ENCODE measurements around the gene GSE1. TPM values are rescaled to one million over a fixed set of nuclear protein-coding genes. Genes with fewer than 3 reads are reported as not detected.

The GSE1 gene
- total RNA-seq, 2 experiments from 2014 or later = 15.3 to 16.0 TPM

- Mint-ChIP-seq H3K9me3 (peaks cover 11% of the 10 kb centered on the region), H3K27me3 (no peaks in the 10 kb centered on the region), H3K36me3 (peaks cover 8% of the 10 kb centered on the region), H3K4me1 (ENCODE audit: low read depth) (peaks cover 5% of the 10 kb centered on the region), H3K27ac (no peak overlapping the region), H3K4me3 (no peak overlapping the region)
- no peak for DNase-seq
- POLR2A ChIA-PET = no interaction called here
- intact Hi-C loops (cut with micrococcal nuclease) = no loop called here
- CTCF ChIA-PET = interaction anchor here (5.8 kb wide), 1 partner anchor 10 kb away, joined by 36 read pairs; no protein-coding TSS in a partner anchor
These were observed 14.0 kb downstream of the GSE1 start for GRCh38 chr16:85627089-85627488.

GRCh38 chr16:85627526-85628264 lies 14.6 kb downstream of the GSE1 start:
- H3K36me3 Mint-ChIP-seq = peaks cover 8% of the 10 kb centered on the region
- H3K4me1 Mint-ChIP-seq (ENCODE audit: low read depth) = peaks cover 5% of the 10 kb centered on the region
- no peaks in the 10 kb centered on the region for H3K27me3 Mint-ChIP-seq
- DNase-seq = no peak
- ChIA-PET CTCF (interaction anchor here (5.8 kb wide), 1 partner anchor 11 kb away, joined by 36 read pairs; no protein-coding TSS in a partner anchor), POLR2A (no interaction called here)
- peaks cover 11% of the 10 kb centered on the region for H3K9me3 Mint-ChIP-seq
- intact Hi-C loops (cut with micrococcal nuclease) = no loop called here
- H3K27ac Mint-ChIP-seq = no peak overlapping the region
- H3K4me3 Mint-ChIP-seq = no peak overlapping the region

GRCh38 chr16:85628265-85628556 lies 15.1 kb downstream of the GSE1 start:
- H3K4me1 Mint-ChIP-seq (ENCODE audit: low read depth) = peaks cover 3% of the 10 kb centered on the region

GRCh38 chr16:85628645-85629044 lies 15.5 kb downstream of the GSE1 start:
- Mint-ChIP-seq H3K27ac (no peak overlapping the region), H3K4me3 (no peak overlapping the region), H3K9me3 (peaks cover 11% of the 10 kb centered on the region), H3K4me1 (ENCODE audit: low read depth) (peaks cover 3% of the 10 kb centered on the region), H3K36me3 (peaks cover 8% of the 10 kb centered on the region), H3K27me3 (no peaks in the 10 kb centered on the region)
- POLR2A ChIA-PET = no interaction called here
- intact Hi-C loops (cut with micrococcal nuclease) = no loop called here
- DNase-seq = no peak
- CTCF ChIA-PET = interaction anchor here (0.6 to 5.8 kb wide), 2 partner anchors 12 to 135 kb away, joined by 3 to 36 read pairs; no protein-coding TSS in a partner anchor

More at GRCh38 chr16:85628265-85628556, 15.1 kb downstream of the GSE1 start:
- DNase-seq = no peak
- Mint-ChIP-seq H3K4me3 (no peak overlapping the region), H3K36me3 (peaks cover 8% of the 10 kb centered on the region), H3K27ac (no peak overlapping the region), H3K9me3 (peaks cover 11% of the 10 kb centered on the region), H3K27me3 (no peaks in the 10 kb centered on the region)
- intact Hi-C loops (cut with micrococcal nuclease) = no loop called here
- POLR2A ChIA-PET = no interaction called here
- CTCF ChIA-PET = interaction anchor here (0.6 to 5.8 kb wide), 2 partner anchors 12 to 134 kb away, joined by 3 to 36 read pairs; no protein-coding TSS in a partner anchor

- Mint-ChIP-seq H3K36me3 (peaks cover 8% of the 10 kb centered on the region), H3K4me1 (ENCODE audit: low read depth) (peaks cover 3% of the 10 kb centered on the region), H3K4me3 (no peak overlapping the region), H3K9me3 (peaks cover 11% of the 10 kb centered on the region), H3K27ac (no peak overlapping the region), H3K27me3 (no peaks in the 10 kb centered on the region)
- ChIA-PET CTCF (interaction anchor here (2.0 kb wide), 1 partner anchor 14 kb away, joined by 9 read pairs; no protein-coding TSS in a partner anchor), POLR2A (no interaction called here)
- intact Hi-C loops (cut with micrococcal nuclease) = no loop called here
- no peak for DNase-seq
These were observed 16.2 kb downstream of the GSE1 start for GRCh38 chr16:85629326-85629725.

- intact Hi-C loops (cut with micrococcal nuclease) = no loop called here
- ChIA-PET CTCF (interaction anchor here (2.0 kb wide), 1 partner anchor 14 kb away, joined by 9 read pairs; no protein-coding TSS in a partner anchor), POLR2A (no interaction called here)
- Mint-ChIP-seq H3K27ac (no peak overlapping the region), H3K27me3 (no peaks in the 10 kb centered on the region), H3K9me3 (peaks cover 11% of the 10 kb centered on the region), H3K36me3 (peaks cover 8% of the 10 kb centered on the region), H3K4me1 (ENCODE audit: low read depth) (peaks cover 3% of the 10 kb centered on the region), H3K4me3 (no peak overlapping the region)
- no peak for DNase-seq
These were observed 16.7 kb downstream of the GSE1 start for GRCh38 chr16:85629853-85630252.

- no peak for DNase-seq
- H3K27me3 Mint-ChIP-seq = no peaks in the 10 kb centered on the region
- no peak overlapping the region for H3K4me3 Mint-ChIP-seq
- H3K36me3 Mint-ChIP-seq = peaks cover 8% of the 10 kb centered on the region
- H3K27ac Mint-ChIP-seq = no peak overlapping the region
- intact Hi-C loops (cut with micrococcal nuclease) = no loop called here
- ChIA-PET POLR2A (no interaction called here), CTCF (interaction anchor here (2.0 kb wide), 1 partner anchor 16 kb away, joined by 9 read pairs; no protein-coding TSS in a partner anchor)
- peaks cover 3% of the 10 kb centered on the region for H3K4me1 Mint-ChIP-seq (ENCODE audit: low read depth)
- peaks cover 11% of the 10 kb centered on the region for H3K9me3 Mint-ChIP-seq
These were observed 18.1 kb downstream of the GSE1 start for GRCh38 chr16:85631230-85631629.

- DNase-seq = no peak
- no peaks in the 10 kb centered on the region for H3K27me3 Mint-ChIP-seq
- ChIA-PET CTCF (no interaction called here), POLR2A (no interaction called here)
- H3K27ac Mint-ChIP-seq = no peak overlapping the region
- H3K4me1 Mint-ChIP-seq (ENCODE audit: low read depth) = no peaks in the 10 kb centered on the region
- H3K4me3 Mint-ChIP-seq = no peak overlapping the region
- intact Hi-C loops (cut with micrococcal nuclease) = no loop called here
- H3K36me3 Mint-ChIP-seq = peaks cover 8% of the 10 kb centered on the region
- H3K9me3 Mint-ChIP-seq = peaks cover 11% of the 10 kb centered on the region
These were observed 18.8 kb downstream of the GSE1 start for GRCh38 chr16:85631802-85632393.

- Mint-ChIP-seq H3K27me3 (no peaks in the 10 kb centered on the region), H3K4me3 (no peak overlapping the region), H3K36me3 (peaks cover 8% of the 10 kb centered on the region), H3K27ac (no peak overlapping the region), H3K4me1 (ENCODE audit: low read depth) (no peaks in the 10 kb centered on the region), H3K9me3 (peaks cover 11% of the 10 kb centered on the region)
- DNase-seq = no peak
- POLR2A ChIA-PET = no interaction called here
- intact Hi-C loops (cut with micrococcal nuclease) = no loop called here
- CTCF ChIA-PET = no interaction called here
These were observed 19.8 kb downstream of the GSE1 start for GRCh38 chr16:85632709-85633437.

- Mint-ChIP-seq H3K4me1 (ENCODE audit: low read depth) (no peaks in the 10 kb centered on the region), H3K36me3 (peaks cover 8% of the 10 kb centered on the region), H3K27ac (no peak overlapping the region), H3K4me3 (no peak overlapping the region), H3K9me3 (peaks cover 11% of the 10 kb centered on the region), H3K27me3 (no peaks in the 10 kb centered on the region)
- intact Hi-C loops (cut with micrococcal nuclease) = no loop called here
- ChIA-PET CTCF (interaction anchor here (0.6 kb wide), 1 partner anchor 214 kb away, joined by 3 read pairs; no protein-coding TSS in a partner anchor), POLR2A (no interaction called here)
- no peak for DNase-seq
These were observed 20.3 kb downstream of the GSE1 start for GRCh38 chr16:85633438-85633743.

- Mint-ChIP-seq H3K4me3 (no peak overlapping the region), H3K9me3 (peaks cover 11% of the 10 kb centered on the region), H3K27me3 (no peaks in the 10 kb centered on the region), H3K36me3 (peaks cover 4% of the 10 kb centered on the region), H3K27ac (no peak overlapping the region), H3K4me1 (ENCODE audit: low read depth) (no peaks in the 10 kb centered on the region)
- CTCF ChIA-PET = interaction anchor here (0.5 to 0.6 kb wide), 2 partner anchors 212 to 215 kb away, joined by 3 read pairs; no protein-coding TSS in a partner anchor
- intact Hi-C loops (cut with micrococcal nuclease) = no loop called here
- no peak for DNase-seq
- POLR2A ChIA-PET = no interaction called here
These were observed 20.8 kb downstream of the GSE1 start for GRCh38 chr16:85633888-85634287.

GRCh38 chr16:85634747-85635544 lies 21.8 kb downstream of the GSE1 start:
- no peak overlapping the region for H3K27ac Mint-ChIP-seq
- H3K36me3 Mint-ChIP-seq = no peaks in the 10 kb centered on the region
- H3K9me3 Mint-ChIP-seq = peaks cover 5% of the 10 kb centered on the region
- DNase-seq = no peak
- ChIA-PET POLR2A (no interaction called here), CTCF (no interaction called here)
- intact Hi-C loops (cut with micrococcal nuclease) = no loop called here
- no peaks in the 10 kb centered on the region for H3K27me3 Mint-ChIP-seq
- H3K4me1 Mint-ChIP-seq (ENCODE audit: low read depth) = no peaks in the 10 kb centered on the region
- no peak overlapping the region for H3K4me3 Mint-ChIP-seq
